Panc1 (cell line): Measurements from ENCODE around the gene AIFM3. TPM values are rescaled to one million over a fixed set of nuclear protein-coding genes. Genes with fewer than 3 reads are reported as not detected.

ENCODE experiments used
- ATAC-seq: fragments of 200-7000 bp; cut with Tn5 transposase; 2 replicates; pipeline ENCODE4 v1.9.1; 2020; ENCODE audit warnings: mild to moderate bottlenecking, moderate library complexity
- BruUV-seq: library from RNA; stranded (reverse); fragments of 400-500 nt; replicated peaks from 2 replicates; lab custom pipeline; 2021; lab: Mats Ljungman, UMichigan
- CTCF ChIA-PET: fragments of 300-600 bp; sonication (Branson Sonifier 250); formaldehyde crosslinking; loops from one replicate; lab custom pipeline; 2022; ENCODE audit warnings: antibody characterized with exemption; lab: Charles Lee
- POLR2A ChIA-PET: fragments of 300-600 bp; sonication (Branson Sonifier 250); formaldehyde crosslinking; loops from one replicate; lab custom pipeline; 2022; ENCODE audit warnings: antibody characterized with exemption; lab: Charles Lee
- DNase-seq: peaks from one replicate; pipeline ENCODE4 v3.0.0-alpha.2; 2010; ENCODE audit warnings: low read depth, low spot score
- H3K27ac ChIP-seq: 2 replicates; pipeline ENCODE4 v1.5.1; 2011; ENCODE audit warnings: mild to moderate bottlenecking, low read length, inconsistent platforms
- H3K27me3 ChIP-seq: fragments of 200-500 bp; sonication (Bioruptor generic); 2 replicates; pipeline ENCODE4 v1.6.0; 2014; ENCODE audit warnings: low read length, inconsistent platforms; ENCODE audit not compliant: control insufficient read depth, insufficient read depth
- H3K36me3 ChIP-seq: fragments of 200-500 bp; sonication (Bioruptor generic); 2 replicates; pipeline ENCODE4 v1.5.1; 2014; ENCODE audit warnings: inconsistent platforms, mild to moderate bottlenecking, low read length, moderate library complexity; ENCODE audit not compliant: control insufficient read depth, insufficient read depth
- H3K4me1 ChIP-seq: 2 replicates; pipeline ENCODE4 v1.5.1; 2011; ENCODE audit warnings: inconsistent platforms, mild to moderate bottlenecking, low read length, moderate library complexity; ENCODE audit not compliant: control insufficient read depth, insufficient read depth
- H3K4me3 ChIP-seq, 2 experiments: 2 replicates each; pipeline ENCODE4 v1.5.1; 2011 to 2012; ENCODE audit warnings: low read depth in 2 of 2, low read length in 2 of 2, mild to moderate bottlenecking in 2 of 2, inconsistent platforms in 1 of 2, moderate library complexity in 1 of 2
- H3K9me3 ChIP-seq: fragments of 200-500 bp; sonication (Bioruptor generic); 2 replicates; pipeline ENCODE4 v1.5.1; 2014; ENCODE audit warnings: low read depth, mild to moderate bottlenecking, inconsistent platforms, low read length, moderate library complexity; ENCODE audit not compliant: control insufficient read depth, insufficient read depth
- POLR2AphosphoS5 ChIP-seq: IDR thresholded peaks from 2 replicates; pipeline ENCODE4 v1.6.1; 2012; ENCODE audit warnings: mild to moderate bottlenecking, low read depth, low read length, moderate library complexity
- REST ChIP-seq, 2 experiments: IDR thresholded peaks; 2 replicates each; pipeline ENCODE4 v1.6.1; 2011 to 2012; ENCODE audit warnings: low read depth in 2 of 2, control low read depth in 1 of 2, low read length in 1 of 2, mild to moderate bottlenecking in 1 of 2, moderate library complexity in 1 of 2; ENCODE audit not compliant: insufficient read depth in 1 of 2
- SIN3A ChIP-seq: IDR thresholded peaks from 2 replicates; pipeline ENCODE4 v1.6.1; 2012; ENCODE audit warnings: low read depth, mild to moderate bottlenecking, low read length, moderate library complexity, borderline replicate concordance; ENCODE audit not compliant: insufficient read depth
- TCF7L2 ChIP-seq: IDR thresholded peaks from 2 replicates; pipeline ENCODE4 v1.6.1; 2011; ENCODE audit warnings: mild to moderate bottlenecking, low read depth, low read length, inconsistent platforms
- in situ Hi-C: cut with HindIII; loops from 2 replicates; pipeline ENCODE4 v1.10.0; 2016; ENCODE audit warnings: low sequenced_read_pairs, low pct_unique_long_range_greater_than_20kb
- intact Hi-C: fragments of 100-400 bp; cut with micrococcal nuclease; formaldehyde crosslinking; loops from one replicate; pipeline ENCODE4 v1.10.0; 2022; ENCODE audit not compliant: unreplicated experiment
- total RNA-seq: library from RNA; stranded (reverse); gene quantifications from one replicate; pipeline ENCODE4 v1.2.1, GENCODE V29; 2021; ENCODE audit not compliant: unreplicated experiment
- TF ChIP-seq, protein P1 (sequence below): fragments of 450-650 bp; IDR thresholded peaks from 2 replicates; pipeline ENCODE4 v1.5.1; 2017; ENCODE audit warnings: mild to moderate bottlenecking

The AIFM3 gene
- total RNA-seq, 1 experiment from 2014 or later: 2.7 TPM

- no peak for TF ChIP-seq POLR2AphosphoS5
- TF ChIP-seq, protein P1, sequence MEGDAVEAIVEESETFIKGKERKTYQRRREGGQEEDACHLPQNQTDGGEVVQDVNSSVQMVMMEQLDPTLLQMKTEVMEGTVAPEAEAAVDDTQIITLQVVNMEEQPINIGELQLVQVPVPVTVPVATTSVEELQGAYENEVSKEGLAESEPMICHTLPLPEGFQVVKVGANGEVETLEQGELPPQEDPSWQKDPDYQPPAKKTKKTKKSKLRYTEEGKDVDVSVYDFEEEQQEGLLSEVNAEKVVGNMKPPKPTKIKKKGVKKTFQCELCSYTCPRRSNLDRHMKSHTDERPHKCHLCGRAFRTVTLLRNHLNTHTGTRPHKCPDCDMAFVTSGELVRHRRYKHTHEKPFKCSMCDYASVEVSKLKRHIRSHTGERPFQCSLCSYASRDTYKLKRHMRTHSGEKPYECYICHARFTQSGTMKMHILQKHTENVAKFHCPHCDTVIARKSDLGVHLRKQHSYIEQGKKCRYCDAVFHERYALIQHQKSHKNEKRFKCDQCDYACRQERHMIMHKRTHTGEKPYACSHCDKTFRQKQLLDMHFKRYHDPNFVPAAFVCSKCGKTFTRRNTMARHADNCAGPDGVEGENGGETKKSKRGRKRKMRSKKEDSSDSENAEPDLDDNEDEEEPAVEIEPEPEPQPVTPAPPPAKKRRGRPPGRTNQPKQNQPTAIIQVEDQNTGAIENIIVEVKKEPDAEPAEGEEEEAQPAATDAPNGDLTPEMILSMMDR: no peak
- TF ChIP-seq REST (IDR thresholded peaks at IDR 0.05; ENCODE audit: insufficient read depth in 1 of 2, low read depth in 2 of 2, low read length in 1 of 2): no peak
- no peak for TF ChIP-seq TCF7L2
- no peak for TF ChIP-seq SIN3A
Observed at GRCh38 chr22:20951151-20951931, 15.7 kb upstream of the AIFM3 start.

GRCh38 chr22:20951932-20952380 is 15.1 kb upstream of the AIFM3 start:
- intact Hi-C loops: no loop called here
- TF ChIP-seq SIN3A: no peak
- TF ChIP-seq, protein P1: peak; percentile 23
- no peak for TF ChIP-seq TCF7L2
- ChIA-PET POLR2A (no interaction called here), CTCF (interaction anchor here (0.8 kb wide), 1 partner anchor 66 kb away, joined by 6 read pairs; no protein-coding TSS in a partner anchor)
- Histone ChIP-seq H3K36me3 (no peaks in the 10 kb centered on the region; the same call in none of the 2 replicates), H3K27me3 (no peaks in the 10 kb centered on the region), H3K9me3 (no peaks in the 10 kb centered on the region), H3K4me3 (no peak overlapping the region), H3K4me1 (peaks cover 30% of the 10 kb centered on the region), H3K27ac (0 out of 2 replicates have a peak overlapping the region, but pooled peaks have one; percentile 18)
- DNase-seq (no peak), ATAC-seq (no peak; the same call in 1 of the 2 replicates)
- in situ Hi-C loops: no loop called here
- no TSS peak for BruUV-seq

More at GRCh38 chr22:20951151-20951931, 15.7 kb upstream of the AIFM3 start:
- Histone ChIP-seq H3K4me3 (no peak overlapping the region), H3K36me3 (no peaks in the 10 kb centered on the region; the same call in 1 of the 2 replicates), H3K9me3 (no peaks in the 10 kb centered on the region), H3K27ac (no peak overlapping the region), H3K27me3 (no peaks in the 10 kb centered on the region), H3K4me1 (peaks cover 35% of the 10 kb centered on the region)
- no peak for DNase-seq
- ChIA-PET POLR2A (no interaction called here), CTCF (no interaction called here)
- in situ Hi-C loops (no loop called here), intact Hi-C loops (no loop called here)
- no peak for ATAC-seq
- TSS peak; percentile 54 for BruUV-seq
